NCI-H2029 (cell line): Measurements from ENCODE around the gene SEPTIN3.
"Not testable (repeated sequence)": the region's sequence is repeated elsewhere in the genome, so short reads cannot be mapped to it uniquely, and the experiment has no call there.

ENCODE experiments used
- DNase-seq: peaks from one replicate; lab custom pipeline; 2025; lab: John Stamatoyannopoulos, UW

SEPTIN3 gene

GRCh38 chr22:41943661-41944209 is 25.5 kb upstream of the SEPTIN3 start:
- DNase-seq = no peak

GRCh38 chr22:41946629-41947423 is 22.4 kb upstream of the SEPTIN3 start, which contains the start of gene CENPM:
CENPM (minus strand) TSS chr22:41947152; CDS start chr22:41947076, 76 bp downstream.
- peak; percentile 93 for DNase-seq

- DNase-seq = no peak
Observed at GRCh38 chr22:41947424-41948080, 21.7 kb upstream of the SEPTIN3 start.

- no peak for DNase-seq
Observed at GRCh38 chr22:41948142-41948541, 21.1 kb upstream of the SEPTIN3 start.

- not testable (repeated sequence) for DNase-seq
Observed at GRCh38 chr22:41948928-41949296, 20.3 kb upstream of the SEPTIN3 start.

GRCh38 chr22:41949297-41949965 is 19.8 kb upstream of the SEPTIN3 start:
- DNase-seq = no peak

- DNase-seq = no peak
Observed at GRCh38 chr22:41951898-41952474, 17.3 kb upstream of the SEPTIN3 start, which contains the start of gene SMIM45. SMIM45 (plus strand) TSS chr22:41952150.

GRCh38 chr22:41952713-41953112 is 16.5 kb upstream of the SEPTIN3 start:
- no peak for DNase-seq

- DNase-seq = no peak
Observed at GRCh38 chr22:41957941-41958556, 11.2 kb upstream of the SEPTIN3 start.

- no peak for DNase-seq
Observed at GRCh38 chr22:41963453-41964111, 5.7 kb upstream of the SEPTIN3 start.

GRCh38 chr22:41964112-41964491 is 5.1 kb upstream of the SEPTIN3 start:
- no peak for DNase-seq

GRCh38 chr22:41966225-41966606 is 3.0 kb upstream of the SEPTIN3 start:
- no peak for DNase-seq

- peak; percentile 34 for DNase-seq
Observed at GRCh38 chr22:41966607-41967240, 2.5 kb upstream of the SEPTIN3 start.

GRCh38 chr22:41968601-41969000 is 642 bp upstream of the SEPTIN3 start:
- DNase-seq = peak; percentile 76

GRCh38 chr22:41970601-41971000 is 1.4 kb downstream of the SEPTIN3 start:
- no peak for DNase-seq

- DNase-seq = no peak
Observed at GRCh38 chr22:41971431-41971830, 2.2 kb downstream of the SEPTIN3 start.

- no peak for DNase-seq
Observed at GRCh38 chr22:41974691-41975290, 5.5 kb downstream of the SEPTIN3 start.

GRCh38 chr22:41975299-41976069 is 6.2 kb downstream of the SEPTIN3 start:
- DNase-seq = no peak

- DNase-seq = peak; percentile 14
Observed at GRCh38 chr22:41976070-41976901, 7.0 kb downstream of the SEPTIN3 start.
